Pulmonary artery endothelial cell (primary cell): Measurements from ENCODE around the gene AXL. TPM values are rescaled to one million over a fixed set of nuclear protein-coding genes. Genes with fewer than 3 reads are reported as not detected.
"Not testable (repeated sequence)": the region's sequence is repeated elsewhere in the genome, so short reads cannot be mapped to it uniquely, and the experiment has no call there.

Experiments used
- DNase-seq: peaks from one replicate; pipeline ENCODE4 v3.0.0-alpha.2; 2011; ENCODE audit warnings: low read depth, low spot score
- total RNA-seq: library from RNA; depleted of rRNA; stranded (reverse); fragments of >200 nt; gene quantifications from 2 replicates; pipeline ENCODE4 v1.2.3, GENCODE V29; 2014

AXL gene
- total RNA-seq, 1 donor from 2014 or later = 177 TPM

DNA sequence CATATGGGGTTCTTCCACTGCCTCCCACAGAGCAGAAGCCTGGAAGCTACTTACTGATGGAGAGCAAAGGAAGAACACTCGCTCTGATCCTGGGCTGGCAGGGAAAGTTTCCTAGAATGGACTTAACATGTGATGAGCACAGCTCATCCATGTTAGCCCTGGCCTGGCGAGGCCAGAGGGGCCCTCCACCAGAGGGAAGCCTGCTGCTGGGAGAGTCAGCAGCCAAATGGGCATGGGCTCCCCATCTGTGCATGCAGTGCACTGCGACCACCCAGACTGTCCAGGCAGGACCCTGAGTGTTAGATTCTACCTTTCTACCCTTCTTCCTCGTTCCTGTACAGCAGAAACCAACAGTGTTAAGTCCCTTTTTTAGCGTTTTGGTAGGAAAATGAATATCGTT lies 54.1 kb downstream of the AXL start:
- DNase-seq = no peak

DNA sequence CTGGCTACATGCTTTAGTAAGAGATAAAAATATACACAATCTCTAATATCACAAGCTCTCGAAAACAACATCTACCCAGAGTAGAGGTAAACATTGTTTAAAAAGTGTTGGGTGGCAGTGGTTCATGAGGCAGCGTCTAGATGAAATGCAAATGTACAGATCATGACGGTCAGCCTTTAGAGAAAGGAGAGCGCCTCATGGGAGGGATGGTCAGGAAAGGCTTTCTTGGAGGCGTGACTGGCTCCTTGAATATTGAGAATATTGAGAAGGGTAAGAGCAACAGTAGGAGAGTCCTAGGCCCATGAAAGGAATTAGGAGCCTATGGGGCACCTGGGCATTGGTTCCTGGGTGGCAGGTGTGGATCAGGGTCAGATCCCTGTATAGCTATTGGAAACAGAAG lies 55.8 kb downstream of the AXL start:
- DNase-seq = no peak

DNA sequence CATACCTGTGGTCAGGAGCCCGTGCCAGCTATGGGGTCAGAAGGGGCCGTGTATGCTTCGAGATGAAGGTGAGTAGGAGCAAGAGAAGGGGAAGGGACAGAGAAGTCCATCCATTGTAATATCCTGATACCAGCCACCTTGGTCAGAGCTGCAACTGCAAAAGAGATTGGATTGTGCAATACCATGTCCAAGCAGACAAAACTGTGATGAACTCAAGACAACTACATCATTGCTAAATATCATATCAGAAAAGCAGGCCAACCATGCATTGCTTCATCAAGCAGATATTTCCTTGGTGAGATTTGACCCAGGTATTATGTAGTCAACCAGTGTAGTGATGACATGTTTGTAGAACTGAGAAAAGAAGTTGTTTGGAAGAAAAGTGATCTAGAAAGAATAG lies 57.2 kb downstream of the AXL start:
- no peak for DNase-seq

DNA sequence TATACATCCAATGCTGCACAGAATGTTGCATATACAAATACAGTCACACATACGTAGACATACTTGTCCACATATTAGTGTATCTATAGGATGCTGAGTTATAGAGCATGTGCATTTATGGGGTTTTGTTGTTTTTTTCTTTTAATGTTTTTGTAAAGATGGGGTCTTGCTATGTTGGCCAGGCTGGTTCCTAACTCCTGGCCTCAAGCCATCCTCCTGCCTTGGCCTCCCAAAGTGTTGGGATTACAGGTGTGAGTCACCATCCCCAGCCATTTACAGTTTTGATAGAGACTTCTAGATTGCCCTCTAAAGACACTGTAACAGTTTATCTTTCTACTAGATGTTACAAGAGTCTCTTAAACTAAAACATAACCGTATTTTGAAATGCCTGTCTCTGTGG lies 59.5 kb downstream of the AXL start:
- no peak for DNase-seq

DNA sequence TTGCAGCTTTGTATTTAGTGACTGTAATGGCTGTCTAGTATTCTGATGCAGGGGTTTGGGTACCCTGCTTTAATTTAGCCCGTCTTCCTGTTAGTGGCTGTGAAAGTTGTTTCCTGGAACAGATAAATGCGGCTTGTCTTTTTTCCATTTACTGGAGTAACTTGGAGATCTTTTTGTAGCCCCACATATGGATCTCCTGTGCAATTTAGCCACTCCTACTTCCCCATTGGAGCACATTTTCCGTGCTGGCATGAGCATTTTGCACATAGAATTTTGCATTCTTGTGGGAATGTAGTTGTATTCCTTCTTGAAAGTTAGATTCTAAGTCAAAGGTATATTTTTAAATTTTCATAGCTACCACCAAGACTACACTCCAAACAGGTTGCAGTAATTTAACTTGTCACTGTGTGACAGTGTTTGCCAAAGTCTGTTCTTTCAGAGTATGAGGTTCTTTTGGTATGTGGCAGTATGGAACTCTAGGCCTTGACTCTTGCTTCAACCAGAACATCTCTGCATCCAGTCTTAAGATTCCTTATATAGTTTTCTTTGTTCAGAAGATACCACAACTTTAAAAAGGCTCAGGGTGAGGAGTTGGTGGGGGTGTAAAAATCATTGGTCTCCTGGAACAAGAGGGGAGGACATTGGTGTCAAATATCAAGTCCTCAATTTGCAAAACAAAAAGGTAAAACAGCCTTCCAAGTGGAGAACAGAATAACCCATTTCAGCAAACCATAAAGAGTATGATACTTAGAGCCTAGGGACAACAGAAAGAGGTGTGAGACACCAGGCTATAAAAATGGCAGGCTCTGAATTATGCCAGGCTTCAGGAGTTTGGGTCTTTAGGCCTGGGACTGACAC lies 69.9 kb downstream of the AXL start:
- DNase-seq = no peak

- not testable (repeated sequence) for DNase-seq
Measured at GRCh38 chr19:41289814-41290213, 70.8 kb downstream of the AXL start.

DNA sequence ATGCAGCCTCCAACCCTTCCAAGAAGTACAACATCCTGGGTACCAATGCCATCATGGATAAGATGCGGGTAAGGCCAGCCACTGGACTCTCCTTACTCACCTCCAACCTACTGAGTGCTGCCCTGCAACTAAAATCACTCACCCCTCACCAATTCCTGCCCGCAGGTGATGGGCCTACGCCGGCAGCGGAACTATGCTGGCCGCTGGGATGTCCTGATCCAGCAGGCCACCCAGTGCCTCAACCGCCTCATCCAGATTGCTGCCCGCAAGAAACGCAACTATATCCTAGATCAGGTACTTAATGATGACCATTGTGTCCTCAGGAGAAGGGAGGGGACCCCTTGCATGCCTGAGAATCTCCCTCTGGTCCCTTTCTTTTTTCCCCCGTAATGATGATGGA lies 75.4 kb downstream of the AXL start:
- DNase-seq = no peak

DNA sequence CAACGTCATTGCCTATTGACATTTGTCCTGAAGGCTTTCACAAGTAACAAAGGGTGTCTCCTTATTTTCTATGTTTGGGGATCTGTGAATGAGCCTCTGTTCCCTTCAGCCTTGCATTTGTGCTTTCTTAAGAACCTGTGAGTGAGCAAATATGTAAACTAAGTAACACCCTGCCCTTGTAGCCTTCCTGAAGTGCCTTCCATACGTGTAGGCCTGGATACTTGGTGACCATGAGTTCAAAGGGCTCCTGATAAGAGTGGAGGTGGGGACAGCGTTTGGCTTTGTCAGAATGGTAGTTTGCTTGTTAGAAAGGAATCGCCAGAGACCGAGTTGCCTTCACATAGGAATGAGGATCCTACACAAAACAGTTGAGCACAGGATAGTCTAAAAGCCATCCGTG lies 76.5 kb downstream of the AXL start:
- no peak for DNase-seq

DNA sequence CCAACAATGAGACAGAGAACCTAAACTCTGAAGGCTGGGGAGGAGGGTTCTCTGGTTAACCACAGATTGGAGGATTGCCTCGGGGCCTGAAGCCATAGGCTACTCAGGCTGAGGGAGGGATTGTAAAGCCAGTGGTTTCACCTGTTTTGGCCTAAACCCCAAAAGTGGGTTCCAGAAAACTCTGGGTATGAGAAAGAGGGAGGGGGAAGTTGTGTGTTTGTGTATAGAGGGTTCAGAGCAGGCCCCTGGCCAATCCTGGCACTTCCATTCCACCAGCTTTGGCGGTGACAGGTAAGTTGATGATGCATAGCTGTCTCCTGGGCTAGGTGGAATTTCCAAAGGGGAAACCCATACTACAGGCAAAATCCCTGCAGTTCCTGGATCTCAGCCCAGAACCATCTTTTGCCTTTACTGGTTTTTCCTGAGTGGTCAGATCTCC lies 77.4 kb downstream of the AXL start:
- no peak for DNase-seq

DNA sequence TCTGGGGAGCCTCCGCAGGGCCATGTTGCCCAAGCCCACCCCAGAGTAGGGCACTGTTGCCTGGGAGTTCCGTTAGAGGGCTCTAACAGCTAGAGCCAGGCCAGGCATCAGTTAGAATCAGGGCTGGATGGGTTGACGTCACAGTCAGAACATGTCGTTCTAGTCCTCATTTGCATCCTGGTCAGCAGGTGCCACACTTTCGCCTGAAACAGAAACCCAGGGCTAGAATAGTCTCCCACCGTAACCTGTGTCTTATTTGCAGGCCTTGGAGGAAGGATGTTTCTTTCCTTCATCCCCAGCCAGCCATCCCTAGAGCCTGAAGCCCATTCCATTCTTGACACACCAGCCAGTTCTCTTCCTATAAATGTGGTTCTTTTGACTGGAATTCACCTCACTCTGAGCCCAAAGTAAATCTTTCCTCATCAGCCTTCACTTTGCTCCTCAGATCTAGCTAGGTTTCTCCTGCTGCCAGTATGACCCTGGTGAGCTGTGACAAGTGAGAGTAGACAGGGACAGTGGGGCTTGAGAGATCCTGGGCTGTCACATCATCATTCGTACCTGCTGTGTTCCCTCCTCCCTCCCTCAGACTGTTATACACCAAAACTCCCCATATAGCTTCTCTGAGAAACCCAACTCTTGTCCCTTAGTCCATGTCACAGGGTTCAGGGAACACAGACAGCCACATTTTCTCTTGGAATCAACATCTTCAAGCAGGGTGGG lies 78.8 kb downstream of the AXL start:
- DNase-seq = no peak

DNA sequence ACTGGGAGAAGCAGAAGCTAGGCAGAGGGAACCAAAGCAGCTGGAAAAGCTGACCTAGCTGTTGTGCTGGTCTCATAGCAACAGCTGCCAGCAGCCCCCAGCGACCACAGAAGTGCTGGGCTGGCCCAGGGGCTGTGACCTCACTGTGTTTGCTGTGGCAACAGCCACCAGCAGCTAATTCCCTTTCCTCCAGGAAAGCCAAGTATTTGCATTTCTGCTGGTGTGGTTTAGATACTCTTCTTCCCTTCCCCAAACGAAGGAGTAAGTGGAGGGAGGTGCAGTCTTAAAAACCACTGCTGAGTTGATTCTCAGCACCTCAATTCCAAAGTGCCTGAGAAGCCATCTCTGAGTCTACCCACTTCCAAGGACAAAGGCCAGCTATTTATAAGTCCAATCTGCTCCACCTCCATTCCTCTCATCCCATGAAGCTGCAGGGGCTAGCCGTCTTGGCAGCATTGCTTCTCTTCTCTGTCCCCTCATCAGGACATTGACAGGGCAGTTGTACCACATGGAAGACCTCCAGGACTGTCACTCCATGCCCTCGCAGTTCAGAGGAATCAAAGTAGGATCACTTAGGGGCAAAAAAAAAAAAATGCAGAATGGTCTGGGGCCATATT lies 79.4 kb downstream of the AXL start:
- DNase-seq = no peak

- no peak for DNase-seq
Measured at GRCh38 chr19:41299046-41299754, 80.2 kb downstream of the AXL start.

DNA sequence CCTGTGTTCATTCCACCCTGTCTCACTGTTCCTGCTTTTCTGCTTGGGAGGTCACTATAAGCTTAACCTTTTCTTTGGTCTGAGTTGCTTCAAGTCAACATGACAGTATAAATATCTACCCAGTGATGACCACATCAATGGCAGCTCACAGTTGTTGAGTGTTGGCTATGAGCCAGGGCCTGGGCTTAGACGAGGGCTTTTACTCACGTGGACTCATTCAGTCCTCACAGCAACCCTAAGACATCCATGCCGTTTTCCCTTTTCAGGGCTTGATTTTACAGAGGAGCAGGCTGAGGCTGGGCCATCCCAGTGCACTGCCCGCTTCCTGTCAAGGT lies 80.7 kb downstream of the AXL start:
- DNase-seq = no peak

DNA sequence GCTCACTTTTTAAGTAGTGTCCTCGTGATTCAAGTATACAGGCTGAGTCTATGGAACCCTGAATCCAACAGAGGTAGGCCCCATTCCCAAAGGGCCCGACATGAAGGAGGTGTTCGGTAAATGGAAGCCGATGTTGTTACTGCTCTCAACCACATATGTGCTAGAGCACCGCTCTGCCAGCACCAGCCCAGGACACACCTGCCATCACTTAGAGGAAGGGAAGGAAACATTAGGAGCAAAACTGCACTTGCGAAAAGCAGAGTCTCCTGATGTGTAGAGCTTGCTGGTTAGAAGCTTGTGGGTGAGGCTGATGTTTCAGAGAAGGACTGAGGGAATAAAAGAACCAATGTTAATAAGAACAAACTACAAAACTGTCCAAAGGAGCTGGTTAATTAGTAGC lies 81.5 kb downstream of the AXL start:
- no peak for DNase-seq

- DNase-seq = no peak
Measured at GRCh38 chr19:41302624-41303351, 83.8 kb downstream of the AXL start.

- no peak for DNase-seq
Measured at GRCh38 chr19:41303954-41304353, 84.9 kb downstream of the AXL start.

DNA sequence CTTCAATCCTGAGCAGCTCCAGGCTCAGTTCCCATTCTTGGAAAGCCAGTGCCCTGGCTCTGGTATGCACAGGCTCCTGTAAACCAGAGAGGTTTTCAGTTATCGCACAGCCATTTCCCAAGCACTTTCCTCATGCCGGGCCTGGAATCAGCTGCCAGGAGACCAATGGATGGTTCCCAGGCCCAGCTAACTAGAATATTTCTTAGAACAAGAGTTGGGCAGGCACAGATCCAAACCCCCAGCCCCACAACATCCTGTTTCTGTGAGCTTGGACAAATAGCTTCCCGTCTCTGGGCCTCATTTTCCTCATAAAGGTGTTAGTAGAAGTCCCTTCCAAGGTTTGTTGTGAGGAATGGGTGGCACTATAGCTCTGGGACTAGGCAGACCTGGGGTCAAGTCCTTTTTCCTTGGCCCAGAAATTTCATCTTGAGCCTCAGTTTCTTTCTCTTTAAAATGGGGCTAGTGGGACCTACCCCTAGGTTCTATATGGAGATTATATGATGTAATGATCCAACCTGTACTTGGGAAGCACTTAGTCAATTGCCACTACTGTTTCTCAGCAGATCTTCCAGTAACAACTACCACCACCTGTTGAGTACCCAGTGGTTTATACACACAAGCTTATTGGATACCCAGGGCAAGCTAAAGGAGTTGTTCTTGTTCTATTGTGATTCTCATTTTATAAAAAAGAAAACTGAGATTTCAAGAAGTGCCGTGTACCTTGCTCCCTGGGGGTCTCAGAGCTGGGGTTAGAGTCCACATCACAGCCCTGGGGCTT lies 85.9 kb downstream of the AXL start:
- no peak for DNase-seq

DNA sequence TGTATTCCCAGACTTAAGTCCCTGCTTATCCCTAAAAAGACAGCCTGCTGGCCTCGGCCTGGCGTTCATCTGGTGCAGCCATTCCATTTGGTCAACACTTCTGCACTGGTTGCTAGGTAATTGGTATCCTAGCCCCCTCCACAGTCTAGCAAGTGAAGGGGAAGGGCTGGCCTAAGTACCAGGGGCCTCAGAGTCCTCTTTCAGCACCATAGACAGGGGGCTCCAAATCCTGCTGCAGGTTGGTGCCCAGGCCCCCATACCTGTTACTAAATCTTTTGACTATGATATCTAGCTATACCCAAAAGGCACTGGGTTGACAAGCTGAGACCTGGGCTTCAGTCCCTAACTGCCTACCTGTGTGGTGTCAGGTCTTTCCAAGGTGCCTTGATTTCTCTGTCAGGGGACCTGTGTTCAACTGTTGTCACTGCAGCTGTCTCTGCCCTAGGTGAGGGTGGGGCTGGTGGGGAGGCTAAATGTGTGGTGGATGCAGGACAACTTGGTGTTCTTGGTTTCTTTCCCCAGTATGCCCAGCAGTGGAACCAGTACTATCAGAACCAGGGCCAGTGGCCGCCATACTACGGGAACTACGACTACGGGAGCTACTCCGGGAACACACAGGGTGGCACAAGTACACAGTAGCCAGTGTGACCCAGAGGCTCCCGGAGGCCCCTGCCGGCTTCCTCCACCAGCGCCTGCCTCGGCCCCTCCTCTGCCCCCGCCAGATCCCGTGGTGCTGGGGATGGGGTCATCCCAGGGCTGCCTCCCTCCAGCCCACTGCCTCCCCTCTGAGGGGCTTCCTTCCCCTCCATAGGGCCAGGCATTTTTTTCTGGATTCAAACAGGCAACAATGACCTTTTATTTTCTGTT lies 87.1 kb downstream of the AXL start:
- DNase-seq = no peak

GRCh38 chr19:41307090-41307875 lies 88.3 kb downstream of the AXL start:
- DNase-seq = no peak
